NK-92 treated with Interleukin-12 subunit alpha and Interleukin-12 subunit beta, amount 100 ng/mL, for 24 hours (cell line): ENCODE results near the gene AKAP6.

Experiments used
- DNase-seq: peaks from one replicate; lab custom pipeline; 2025; lab: John Stamatoyannopoulos, UW

Gene AKAP6

GRCh38 chr14:32821964-32822653 is 493.0 kb downstream of the AKAP6 start:
- no peak for DNase-seq

GRCh38 chr14:32823706-32824105 is 494.6 kb downstream of the AKAP6 start:
- DNase-seq = no peak

- no peak for DNase-seq
Observed at GRCh38 chr14:32824195-32824594, 495.1 kb downstream of the AKAP6 start.

GRCh38 chr14:32825058-32825457 is 496.0 kb downstream of the AKAP6 start:
- DNase-seq = no peak

- no peak for DNase-seq
Observed at GRCh38 chr14:32826404-32827082, 497.4 kb downstream of the AKAP6 start.

GRCh38 chr14:32827514-32827913 is 498.4 kb downstream of the AKAP6 start:
- no peak for DNase-seq

- DNase-seq = no peak
Observed at GRCh38 chr14:32835924-32836323, 506.8 kb downstream of the AKAP6 start.

- DNase-seq = no peak
Observed at GRCh38 chr14:32841698-32842097, 512.6 kb downstream of the AKAP6 start.

- no peak for DNase-seq
Observed at GRCh38 chr14:32846821-32847365, 517.8 kb downstream of the AKAP6 start.

- DNase-seq = no peak
Observed at GRCh38 chr14:32847867-32848266, 518.8 kb downstream of the AKAP6 start.

- DNase-seq = no peak
Observed at GRCh38 chr14:32865827-32866376, 536.8 kb downstream of the AKAP6 start.

GRCh38 chr14:32883188-32883587 is 554.1 kb downstream of the AKAP6 start:
- no peak for DNase-seq
